SK-N-SH treated with all-trans-retinoic acid at 6 μM for 48 hours (cell line): ENCODE data around the gene MFAP1.

ENCODE experiments used
- ATAC-seq: fragments of 200-7000 bp; cut with Tn5 transposase; 3 replicates; pipeline ENCODE4 v1.9.1; 2020; ENCODE audit warnings: mild to moderate bottlenecking, moderate library complexity
- ARNTL ChIP-seq: fragments of 450-650 bp; formaldehyde crosslinking; IDR thresholded peaks from 2 replicates; pipeline ENCODE4 v1.5.0; 2020; ENCODE audit warnings: low read depth, mild to moderate bottlenecking, moderate library complexity, borderline replicate concordance
- BACH2 ChIP-seq: fragments of 250-450 bp; sonication (Bioruptor Pico); IDR thresholded peaks from 2 replicates; pipeline ENCODE4 v1.9.0; 2021; ENCODE audit warnings: mild to moderate bottlenecking, borderline replicate concordance
- CREB5 ChIP-seq: fragments of 250-450 bp; sonication (Bioruptor Pico); IDR thresholded peaks from 2 replicates; pipeline ENCODE4 v1.5.1; 2020; ENCODE audit warnings: low read depth, mild to moderate bottlenecking, moderate library complexity
- CSDC2 ChIP-seq: fragments of 250-450 bp; sonication (Bioruptor Pico); IDR thresholded peaks from 2 replicates; pipeline ENCODE4 v1.5.0; 2020; ENCODE audit warnings: mild to moderate bottlenecking, moderate library complexity
- CSRNP3 ChIP-seq: fragments of 250-450 bp; sonication (Bioruptor Pico); IDR thresholded peaks from 2 replicates; pipeline ENCODE4 v1.5.1; 2021; ENCODE audit warnings: mild to moderate bottlenecking, moderate library complexity
- ESRRG ChIP-seq: fragments of 250-450 bp; sonication (Bioruptor Pico); IDR thresholded peaks from 2 replicates; pipeline ENCODE4 v1.6.1; 2021; ENCODE audit warnings: mild to moderate bottlenecking
- GLIS3 ChIP-seq: fragments of 250-450 bp; sonication (Bioruptor Pico); IDR thresholded peaks from 2 replicates; pipeline ENCODE4 v1.5.0; 2020; ENCODE audit warnings: mild to moderate bottlenecking, moderate library complexity
- ISL1 ChIP-seq: fragments of 250-450 bp; sonication (Bioruptor Pico); IDR thresholded peaks from 2 replicates; pipeline ENCODE4 v2.1.2; 2022; ENCODE audit warnings: mild to moderate bottlenecking, moderate library complexity
- OSR1 ChIP-seq: fragments of 250-450 bp; sonication (Bioruptor Pico); IDR thresholded peaks from 2 replicates; pipeline ENCODE4 v1.8.0; 2022; ENCODE audit warnings: moderate library complexity, mild to moderate bottlenecking, inconsistent platforms
- POU6F1 ChIP-seq: fragments of 250-450 bp; sonication (Bioruptor Pico); IDR thresholded peaks from 2 replicates; pipeline ENCODE4 v1.8.0; 2021; ENCODE audit warnings: low read depth, mild to moderate bottlenecking, moderate library complexity, borderline replicate concordance
- RARB ChIP-seq: fragments of 250-450 bp; sonication (Bioruptor Pico); IDR thresholded peaks from 2 replicates; pipeline ENCODE4 v1.8.0; 2021; ENCODE audit warnings: mild to moderate bottlenecking, moderate library complexity
- SNAI2 ChIP-seq: fragments of 250-450 bp; sonication (Bioruptor Pico); IDR thresholded peaks from 2 replicates; pipeline ENCODE4 v1.5.0; 2020; ENCODE audit warnings: mild to moderate bottlenecking, moderate library complexity
- TCF4 ChIP-seq: fragments of 250-450 bp; sonication (Bioruptor Pico); IDR thresholded peaks from 2 replicates; pipeline ENCODE4 v1.8.0; 2021; ENCODE audit warnings: mild to moderate bottlenecking, moderate library complexity, borderline replicate concordance
- TOX ChIP-seq: fragments of 250-450 bp; sonication (Bioruptor Pico); IDR thresholded peaks from 2 replicates; pipeline ENCODE4 v1.8.0; 2021; ENCODE audit warnings: mild to moderate bottlenecking, moderate library complexity, borderline replicate concordance
- ZC3H10 ChIP-seq: fragments of 250-450 bp; sonication (Bioruptor Pico); IDR thresholded peaks from 2 replicates; pipeline ENCODE4 v1.5.1; 2021; ENCODE audit warnings: mild to moderate bottlenecking, moderate library complexity
- ZFP30 ChIP-seq: fragments of 450-650 bp; formaldehyde crosslinking; IDR thresholded peaks from 2 replicates; pipeline ENCODE4 v1.5.0; 2022; ENCODE audit warnings: mild to moderate bottlenecking, moderate library complexity
- ZNF565 ChIP-seq: fragments of 450-650 bp; formaldehyde crosslinking; conservative IDR thresholded peaks from 2 replicates; pipeline ENCODE4 v1.5.0; 2020; ENCODE audit warnings: low read depth, mild to moderate bottlenecking, moderate library complexity
- ZNF70 ChIP-seq: fragments of 450-650 bp; formaldehyde crosslinking; IDR thresholded peaks from 2 replicates; pipeline ENCODE4 v1.5.0; 2020; ENCODE audit warnings: mild to moderate bottlenecking, moderate library complexity
- ZNF8 ChIP-seq: fragments of 450-650 bp; formaldehyde crosslinking; IDR thresholded peaks from 2 replicates; pipeline ENCODE4 v1.5.0; 2020; ENCODE audit warnings: mild to moderate bottlenecking, moderate library complexity
- TF ChIP-seq, protein P1 (sequence below): fragments of 250-450 bp; sonication (Bioruptor Pico); IDR thresholded peaks from 2 replicates; pipeline ENCODE4 v1.5.0; 2020; ENCODE audit warnings: mild to moderate bottlenecking, moderate library complexity

Gene MFAP1

GRCh38 chr15:43776101-43776717 is 48.3 kb downstream of the MFAP1 start:
- TF ChIP-seq ZNF70 (CRISPR knock-in tag): no peak
- no peak for TF ChIP-seq ESRRG (CRISPR knock-in tag)
- TF ChIP-seq ZNF8 (CRISPR knock-in tag): no peak
- TF ChIP-seq ZC3H10 (CRISPR knock-in tag): no peak
- TF ChIP-seq CSDC2 (CRISPR knock-in tag): no peak
- no peak for TF ChIP-seq RARB
- no peak for TF ChIP-seq ZFP30 (CRISPR knock-in tag)
- no peak for TF ChIP-seq TOX (CRISPR knock-in tag)
- ATAC-seq: peak; percentile 2

GRCh38 chr15:43775411-43775965 is 49.0 kb downstream of the MFAP1 start:
- peak; percentile 53 for ATAC-seq
- TF ChIP-seq ZNF70 (CRISPR knock-in tag): no peak
- TF ChIP-seq ISL1 (CRISPR knock-in tag): no peak
- no peak for TF ChIP-seq ZC3H10 (CRISPR knock-in tag)
- TF ChIP-seq ARNTL (CRISPR knock-in tag): no peak
- TF ChIP-seq ZFP30 (CRISPR knock-in tag): no peak
- no peak for TF ChIP-seq CSRNP3 (CRISPR knock-in tag)
- TF ChIP-seq TCF4: no peak
- TF ChIP-seq ZNF565: no peak
- no peak for TF ChIP-seq TOX (CRISPR knock-in tag)
- no peak for TF ChIP-seq ESRRG (CRISPR knock-in tag)
- TF ChIP-seq ZNF8 (CRISPR knock-in tag): no peak
- TF ChIP-seq, all 23 proteins: peak for 0

DNA sequence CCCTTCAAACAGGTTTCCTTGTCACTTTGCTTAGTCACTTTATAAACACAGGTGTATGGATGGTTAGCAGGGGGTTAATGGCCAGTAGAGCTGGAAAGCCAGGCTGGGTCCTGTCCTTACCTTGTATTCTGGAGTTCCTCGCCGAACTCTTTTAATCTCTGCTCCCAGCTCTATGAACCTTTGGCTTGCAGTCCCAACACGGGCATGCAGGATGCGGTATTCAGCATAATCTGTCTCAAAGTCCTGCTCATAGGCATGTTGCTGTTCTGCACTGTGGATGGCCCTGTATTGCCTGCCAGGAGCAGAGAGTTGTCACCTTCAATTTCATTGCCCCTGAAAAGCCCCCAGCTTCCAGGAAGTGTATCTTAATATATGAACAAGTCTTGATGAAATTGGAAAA is 50.4 kb downstream of the MFAP1 start:
- ATAC-seq: no peak

More for the DNA sequence above, 50.4 kb downstream of the MFAP1 start:
- TF ChIP-seq CREB5 (CRISPR knock-in tag): no peak
- TF ChIP-seq SNAI2 (CRISPR knock-in tag): no peak
- no peak for TF ChIP-seq RARB
- TF ChIP-seq POU6F1: no peak
- TF ChIP-seq, protein P1, sequence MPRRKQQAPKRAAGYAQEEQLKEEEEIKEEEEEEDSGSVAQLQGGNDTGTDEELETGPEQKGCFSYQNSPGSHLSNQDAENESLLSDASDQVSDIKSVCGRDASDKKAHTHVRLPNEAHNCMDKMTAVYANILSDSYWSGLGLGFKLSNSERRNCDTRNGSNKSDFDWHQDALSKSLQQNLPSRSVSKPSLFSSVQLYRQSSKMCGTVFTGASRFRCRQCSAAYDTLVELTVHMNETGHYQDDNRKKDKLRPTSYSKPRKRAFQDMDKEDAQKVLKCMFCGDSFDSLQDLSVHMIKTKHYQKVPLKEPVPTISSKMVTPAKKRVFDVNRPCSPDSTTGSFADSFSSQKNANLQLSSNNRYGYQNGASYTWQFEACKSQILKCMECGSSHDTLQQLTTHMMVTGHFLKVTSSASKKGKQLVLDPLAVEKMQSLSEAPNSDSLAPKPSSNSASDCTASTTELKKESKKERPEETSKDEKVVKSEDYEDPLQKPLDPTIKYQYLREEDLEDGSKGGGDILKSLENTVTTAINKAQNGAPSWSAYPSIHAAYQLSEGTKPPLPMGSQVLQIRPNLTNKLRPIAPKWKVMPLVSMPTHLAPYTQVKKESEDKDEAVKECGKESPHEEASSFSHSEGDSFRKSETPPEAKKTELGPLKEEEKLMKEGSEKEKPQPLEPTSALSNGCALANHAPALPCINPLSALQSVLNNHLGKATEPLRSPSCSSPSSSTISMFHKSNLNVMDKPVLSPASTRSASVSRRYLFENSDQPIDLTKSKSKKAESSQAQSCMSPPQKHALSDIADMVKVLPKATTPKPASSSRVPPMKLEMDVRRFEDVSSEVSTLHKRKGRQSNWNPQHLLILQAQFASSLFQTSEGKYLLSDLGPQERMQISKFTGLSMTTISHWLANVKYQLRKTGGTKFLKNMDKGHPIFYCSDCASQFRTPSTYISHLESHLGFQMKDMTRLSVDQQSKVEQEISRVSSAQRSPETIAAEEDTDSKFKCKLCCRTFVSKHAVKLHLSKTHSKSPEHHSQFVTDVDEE (CRISPR knock-in tag): no peak
- TF ChIP-seq GLIS3 (CRISPR knock-in tag): no peak
- no peak for TF ChIP-seq ZC3H10 (CRISPR knock-in tag)
- TF ChIP-seq CSDC2 (CRISPR knock-in tag): no peak
- no peak for TF ChIP-seq OSR1
- TF ChIP-seq ZFP30 (CRISPR knock-in tag): no peak
- no peak for TF ChIP-seq ARNTL (CRISPR knock-in tag)
- no peak for TF ChIP-seq ESRRG (CRISPR knock-in tag)
- TF ChIP-seq ZNF565: no peak
- TF ChIP-seq ZNF70 (CRISPR knock-in tag): no peak
- no peak for TF ChIP-seq ISL1 (CRISPR knock-in tag)
- TF ChIP-seq TOX (CRISPR knock-in tag): no peak
- no peak for TF ChIP-seq BACH2 (CRISPR knock-in tag)
- no peak for TF ChIP-seq TCF4
